Body of pancreas (tissue), 4 donors: Measurements from ENCODE around the gene SLC25A53.

ENCODE experiments used
- CTCF ChIP-seq, 7 experiments: fragments of 450-650 bp in 4 of 7; fragments of 200-600 bp in 3 of 7; sonication (generic) in 3 of 7; IDR thresholded peaks; one replicate each; pipeline ENCODE4 v1.5.1; 2016 to 2019; ENCODE audit warnings: antibody characterized with exemption in 7 of 7
- POLR2A ChIP-seq, 3 donors: fragments of 450-650 bp; IDR thresholded peaks; one replicate each; pipeline ENCODE4 v1.6.1; 2016; ENCODE audit warnings: antibody characterized with exemption in 3 of 3, mild to moderate bottlenecking in 2 of 3

DNA sequence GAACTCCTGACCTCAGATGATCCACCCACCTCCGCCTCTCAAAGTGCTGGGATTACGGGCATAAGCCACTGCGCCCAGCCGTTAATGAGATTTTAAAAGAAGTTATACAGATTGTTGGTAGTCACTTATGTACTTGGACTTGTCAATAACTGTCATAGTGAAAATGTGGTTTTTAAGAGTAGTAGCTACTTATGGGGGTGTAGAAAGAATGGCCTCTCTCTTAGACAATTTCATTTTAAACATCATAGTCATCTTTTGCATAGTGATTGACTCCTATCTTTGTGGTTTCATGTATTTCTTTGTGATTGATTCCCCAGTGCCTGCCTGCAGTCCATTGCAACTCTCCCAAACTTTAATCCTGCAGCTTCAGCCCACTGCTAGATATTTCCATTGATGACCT is 26.9 kb upstream of the SLC25A53 start:
- TF ChIP-seq CTCF (IDR thresholded peaks at IDR 0.05) (no peak), POLR2A (IDR thresholded peaks at IDR 0.05) (no peak)
